GM12878 (cell line): Measurements from ENCODE around the gene BMPR2. TPM values are rescaled to one million over a fixed set of nuclear protein-coding genes. Genes with fewer than 3 reads are reported as not detected.

Experiments
- ATAC-seq: fragments of 200-7000 bp; cut with Tn5 transposase; 3 replicates; pipeline ENCODE4 v1.9.1; 2020; ENCODE audit warnings: mild to moderate bottlenecking, moderate library complexity
- BruUV-seq: library from RNA; stranded (reverse); fragments of 400-500 nt; replicated peaks from 2 replicates; lab custom pipeline; 2021; lab: Mats Ljungman, UMichigan
- CTCF ChIA-PET: fragments of 300-600 bp; sonication (Branson Sonifier 250); formaldehyde crosslinking; extraction: SDS; loops from one replicate; lab custom pipeline; 2021; ENCODE audit warnings: inconsistent platforms; lab: Yijun Ruan, JAX
- POLR2A ChIA-PET: fragments of 350-600 bp; formaldehyde crosslinking; extraction: SDS; loops from one replicate; lab custom pipeline; 2021; ENCODE audit warnings: inconsistent platforms; lab: Charles Lee
- RAD21 ChIA-PET: fragments of 300-600 bp; sonication (Branson Sonifier 250); formaldehyde crosslinking; loops from one replicate; lab custom pipeline; 2023; ENCODE audit warnings: antibody characterized with exemption; ENCODE audit not compliant: unreplicated experiment; lab: Charles Lee
- SMC1A ChIA-PET: fragments of 300-600 bp; sonication (Branson Sonifier 250); formaldehyde crosslinking; loops from one replicate; lab custom pipeline; 2023; ENCODE audit not compliant: unreplicated experiment, uncharacterized antibody; lab: Charles Lee
- DNase-seq: peaks from one replicate; pipeline ENCODE4 v3.0.0-alpha.2; 2011; ENCODE audit warnings: low read depth, low spot score
- FAIRE-seq: peaks from 3 replicates; lab custom pipeline; 2011; peaks lifted over from hg19 to GRCh38; lab: Jason Lieb, UNC
- H2AFZ ChIP-seq: 2 replicates; pipeline ENCODE4 v1.6.0; 2011; ENCODE audit warnings: low read depth, low read length, control low read depth; ENCODE audit not compliant: control insufficient read depth
- H3K27ac ChIP-seq: 2 replicates; pipeline ENCODE4 v1.5.1; 2011; ENCODE audit warnings: control low read depth; ENCODE audit not compliant: control insufficient read depth, insufficient read depth
- H3K27me3 ChIP-seq, 2 experiments: replicated peaks in 1 of 2; 2 replicates each; pipeline versions ENCODE4 v1.6.0 to v1.6.1; 2011; ENCODE audit warnings: low read length in 1 of 2; ENCODE audit not compliant: control insufficient read depth in 2 of 2, insufficient read depth in 2 of 2
- H3K36me3 ChIP-seq, 2 experiments: 2 replicates each; pipeline ENCODE4 v1.5.1; 2011; ENCODE audit warnings: low read length in 1 of 2; ENCODE audit not compliant: control insufficient read depth in 2 of 2, insufficient read depth in 2 of 2
- H3K4me1 ChIP-seq: 2 replicates; pipeline ENCODE4 v1.6.1; 2011; ENCODE audit warnings: mild to moderate bottlenecking, low read length, moderate library complexity, mixed read lengths; ENCODE audit not compliant: control insufficient read depth, insufficient read depth
- H3K4me2 ChIP-seq: 2 replicates; pipeline ENCODE4 v1.6.0; 2011; ENCODE audit warnings: control low read depth; ENCODE audit not compliant: control insufficient read depth, insufficient read depth
- H3K4me3 ChIP-seq: fragments of 200-600 bp; sonication (generic); 2 replicates; pipeline ENCODE4 v1.5.1; 2016
- H3K79me2 ChIP-seq: 2 replicates; pipeline ENCODE4 v1.6.0; 2011; ENCODE audit warnings: low read length; ENCODE audit not compliant: control insufficient read depth, insufficient read depth
- H3K9ac ChIP-seq: 2 replicates; pipeline ENCODE4 v1.8.0; 2011; ENCODE audit warnings: low read length, control low read depth, mixed read lengths; ENCODE audit not compliant: control insufficient read depth, insufficient read depth
- H3K9me3 ChIP-seq: replicated peaks from 3 replicates; pipeline ENCODE4 v1.5.1; 2011; ENCODE audit warnings: mild to moderate bottlenecking, low read length; ENCODE audit not compliant: control insufficient read depth, insufficient read depth
- H4K20me1 ChIP-seq: 2 replicates; pipeline ENCODE4 v1.6.0; 2011; ENCODE audit not compliant: control insufficient read depth, insufficient read depth
- CREM ChIP-seq: IDR thresholded peaks from 2 replicates; pipeline ENCODE4 v1.6.1; 2014; ENCODE audit warnings: antibody characterized with exemption, low read depth
- MLLT1 ChIP-seq: fragments of 450-650 bp; IDR thresholded peaks from 2 replicates; pipeline ENCODE4 v1.6.1; 2016; ENCODE audit warnings: mild to moderate bottlenecking
- SREBF1 ChIP-seq: IDR thresholded peaks from 2 replicates; pipeline ENCODE4 v1.6.1; 2012; ENCODE audit warnings: mild to moderate bottlenecking, low read length
- SREBF2 ChIP-seq: IDR thresholded peaks from 2 replicates; pipeline ENCODE4 v1.6.1; 2012; ENCODE audit warnings: mild to moderate bottlenecking, low read length
- SUZ12 ChIP-seq: fragments of 200-600 bp; sonication (generic); IDR thresholded peaks from one replicate; pipeline ENCODE4 v1.6.1; 2018; ENCODE audit warnings: antibody characterized with exemption, mild to moderate bottlenecking; ENCODE audit not compliant: unreplicated experiment
- WGBS: methylation state at CpG from one replicate; pipeline ENCODE4 v1.1.6; 2016; ENCODE audit warnings: low lambda C conversion rate; ENCODE audit not compliant: insufficient replicate concordance, insufficient coverage; ENCODE audit errors: missing lambda C conversion rate; 5-methylcytosine and 5-hydroxymethylcytosine counted together
- in situ Hi-C: fragments of 300-500 bp; cut with MboI; formaldehyde crosslinking; loops from 9 replicates; pipeline ENCODE4 v1.14.3; 2018; ENCODE audit warnings: mixed read lengths
- intact Hi-C: fragments of 100-400 bp; cut with micrococcal nuclease; formaldehyde crosslinking; loops from one replicate; pipeline ENCODE4 v1.14.2; 2022; ENCODE audit not compliant: unreplicated experiment
- polyA plus RNA-seq, 11 experiments: library from polyadenylated mRNA; depleted of rRNA in 4 of 11; unstranded in 6 of 11; stranded (reverse) in 5 of 11; fragments of >200 nt; fragmentation: Nextera tagmentation in 4 of 11; fragmentation: Illumina TruSeq in 1 of 11; extraction: Ambion mirVana in 4 of 11; extraction: Trizol in 1 of 11; gene quantifications; 1 replicate in 1 of 11; 2 replicates in 10 of 11; pipeline versions ENCODE4 v1.2.1 to v1.2.3, GENCODE V29; 2011 to 2016; ENCODE audit warnings: inconsistent platforms in 2 of 11, missing spikeins in 2 of 11, low read depth in 1 of 11
- small RNA-seq: library from RNA; depleted of rRNA; stranded (forward); fragments of <200 nt; gene quantifications from one replicate; pipeline ENCODE3, GENCODE V24; 2014
- total RNA-seq, 4 experiments: library from RNA; depleted of rRNA in 3 of 4; stranded (reverse); fragments of >200 nt in 3 of 4; fragmentation: Illumina TruSeq in 1 of 4; extraction: Trizol in 1 of 4; gene quantifications; 2 replicates each; pipeline versions ENCODE4 v1.2.1 to v1.2.3, GENCODE V29; 2013 to 2021

BMPR2 gene
- total and polyA plus RNA-seq, 10 of the 15 experiments (the other 5 are each of a cell fraction or from before 2014, with no cell fraction given): 2.4 to 33.0 (median 7.1) TPM

DNA sequence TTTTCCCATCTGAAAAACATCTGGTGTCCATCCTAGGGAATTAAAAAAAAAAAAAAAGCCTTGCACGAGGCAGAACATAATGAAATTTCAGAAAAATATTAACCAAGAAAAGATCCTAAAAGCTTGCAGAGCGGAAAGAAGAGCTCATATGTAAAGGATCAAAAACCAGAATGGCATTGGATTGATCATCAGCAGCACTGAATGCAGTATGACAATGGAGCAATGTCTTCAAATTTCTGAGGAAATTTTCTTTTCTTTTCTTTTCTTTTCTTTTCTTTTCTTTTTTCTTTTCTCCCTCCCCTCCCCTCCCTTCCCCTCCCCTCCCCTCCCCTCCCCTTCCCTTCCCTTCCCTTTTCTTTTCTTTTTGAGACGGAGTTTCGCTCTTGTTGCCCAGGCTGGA lies 237.4 kb downstream of the BMPR2 start:
- no peak for TF ChIP-seq SREBF1
- TF ChIP-seq MLLT1: no peak
- no peak for TF ChIP-seq SUZ12
- TF ChIP-seq SREBF2: no peak
- no peak for TF ChIP-seq CREM
- TF ChIP-seq, all 136 proteins: peak for 0
- Histone ChIP-seq H3K4me3 (no peak overlapping the region), H2AFZ (no peak overlapping the region), H3K79me2 (no peaks in the 10 kb centered on the region), H3K4me1 (peaks cover 21% of the 10 kb centered on the region), H4K20me1 (no peaks in the 10 kb centered on the region), H3K36me3 (no peaks in the 10 kb centered on the region), H3K4me2 (no peak overlapping the region), H3K9ac (no peak overlapping the region), H3K27me3 (no peaks in the 10 kb centered on the region), H3K27ac (no peak overlapping the region), H3K9me3 (no peaks in the 10 kb centered on the region)
- CTCF ChIA-PET: interaction anchor here (0.7 to 1.3 kb wide), 2 partner anchors 14 to 15 kb away, joined by 3 to 4 read pairs; no protein-coding TSS in a partner anchor
- RAD21 ChIA-PET: interaction anchor here (0.7 kb wide), 1 partner anchor 56 kb away, joined by 3 read pairs; no protein-coding TSS in a partner anchor
- in situ Hi-C loops: no loop called here
- 87% methylated on average over 2 of the region's 4 CpGs for WGBS
- SMC1A ChIA-PET: interaction anchor here (0.6 to 1.3 kb wide), 6 partner anchors 9 to 257 kb away, joined by 3 to 8 read pairs (median 4); no protein-coding TSS in a partner anchor
- no TSS peak for BruUV-seq
- intact Hi-C loops: no loop called here
- FAIRE-seq: no peak
- POLR2A ChIA-PET: interaction anchor here (0.6 to 0.7 kb wide), 2 partner anchors 14 to 30 kb away, joined by 3 to 4 read pairs; no protein-coding TSS in a partner anchor
- DNase-seq: no peak
- no peak for ATAC-seq

Small RNA genes lying within 50 kb of the gene (small RNA-seq; reads per million reads assigned to genes)
- gene MTND4LP17 (not detected), gene RN7SL753P (not detected)

Other genes with a start within 250 kb of the BMPR2 start
- gene SUMO1, start 137.7 kb upstream of the BMPR2 start, total RNA-seq (2014; rRNA removed): 116 and 138 TPM in 2 replicates
- gene SUMO1, start 137.7 kb upstream of the BMPR2 start, total RNA-seq (2014; rRNA removed; fragmentation: Illumina TruSeq; extraction: Trizol): 167 and 169 TPM in 2 replicates
- 101 and 105 TPM in 2 replicates for gene SUMO1, start 137.7 kb upstream of the BMPR2 start, total RNA-seq (2021)
- gene SUMO1, start 137.7 kb upstream of the BMPR2 start, polyA plus RNA-seq (2011; rRNA removed): 133 and 195 TPM in 2 replicates
- 232 and 336 TPM in 2 replicates for gene SUMO1, start 137.7 kb upstream of the BMPR2 start, polyA plus RNA-seq (2014; fragmentation: Illumina TruSeq; extraction: Trizol)
- gene SUMO1, start 137.7 kb upstream of the BMPR2 start, polyA plus RNA-seq (2014; fragmentation: Nextera tagmentation; extraction: Ambion mirVana): 100 to 1,000 TPM; 351 to 458 TPM
- 96.8 and 123 TPM in 2 replicates for gene SUMO1, start 137.7 kb upstream of the BMPR2 start, polyA plus RNA-seq (2014; rRNA removed)
- 100 to 1,000 TPM; 285 to 293 TPM for gene SUMO1, start 137.7 kb upstream of the BMPR2 start, polyA plus RNA-seq (2016; fragmentation: Nextera tagmentation; extraction: Ambion mirVana)
- gene NOP58, start 110.6 kb upstream of the BMPR2 start, total RNA-seq (2014; rRNA removed): 131 and 137 TPM in 2 replicates
- gene NOP58, start 110.6 kb upstream of the BMPR2 start, total RNA-seq (2014; rRNA removed; fragmentation: Illumina TruSeq; extraction: Trizol): 200 and 210 TPM in 2 replicates
- gene NOP58, start 110.6 kb upstream of the BMPR2 start, total RNA-seq (2021): 137 and 142 TPM in 2 replicates
- gene NOP58, start 110.6 kb upstream of the BMPR2 start, polyA plus RNA-seq (2011; rRNA removed): 137 and 221 TPM in 2 replicates
- gene NOP58, start 110.6 kb upstream of the BMPR2 start, polyA plus RNA-seq (2014; fragmentation: Illumina TruSeq; extraction: Trizol): 224 and 268 TPM in 2 replicates
- 100 to 1,000 TPM; 317 to 327 TPM for gene NOP58, start 110.6 kb upstream of the BMPR2 start, polyA plus RNA-seq (2014; fragmentation: Nextera tagmentation; extraction: Ambion mirVana)
- 133 and 157 TPM in 2 replicates for gene NOP58, start 110.6 kb upstream of the BMPR2 start, polyA plus RNA-seq (2014; rRNA removed)
- 100 to 1,000 TPM; 259 to 273 TPM for gene NOP58, start 110.6 kb upstream of the BMPR2 start, polyA plus RNA-seq (2016; fragmentation: Nextera tagmentation; extraction: Ambion mirVana)